HG02642 (cell line): ENCODE results near the gene NIM1K.
"Not testable (repeated sequence)": the region's sequence is repeated elsewhere in the genome, so short reads cannot be mapped to it uniquely, and the experiment has no call there.

Experiments
- ATAC-seq: cut with Tn5 transposase; IDR thresholded peaks from one replicate; pipeline ENCODE4 v1.9.1; 2021; ENCODE audit warnings: mild to moderate bottlenecking; ENCODE audit not compliant: unreplicated experiment, poor library complexity

The NIM1K gene

DNA sequence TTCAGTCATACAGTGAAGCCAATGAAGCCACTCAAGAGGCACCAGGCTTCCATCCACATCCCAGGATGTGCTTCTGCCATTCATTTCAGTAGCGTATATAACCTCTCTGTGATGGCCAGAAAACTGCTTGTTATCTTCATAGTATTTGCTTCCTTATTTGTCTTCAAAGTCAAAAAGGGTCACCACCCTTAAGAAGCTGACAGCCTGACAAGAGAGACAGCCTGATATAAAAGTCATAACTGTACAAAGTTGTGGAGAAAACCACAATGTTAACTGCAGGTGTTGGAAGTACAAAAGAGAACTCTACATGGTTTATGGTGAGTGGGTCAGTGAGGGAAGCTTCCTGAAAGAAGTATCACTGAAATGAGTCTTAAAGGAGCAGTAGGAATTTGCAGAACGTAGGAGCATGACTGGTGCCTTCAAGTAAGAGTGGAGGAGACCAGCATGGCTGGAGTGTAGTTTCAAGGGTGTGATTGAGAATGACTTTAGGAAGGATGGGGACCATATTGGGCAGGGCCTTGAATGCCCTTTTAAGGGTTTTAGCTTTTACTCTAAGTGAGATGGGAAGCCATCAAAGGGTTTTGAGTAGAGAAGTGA is 33.7 kb downstream of the NIM1K start:
- ATAC-seq, result no peak

DNA sequence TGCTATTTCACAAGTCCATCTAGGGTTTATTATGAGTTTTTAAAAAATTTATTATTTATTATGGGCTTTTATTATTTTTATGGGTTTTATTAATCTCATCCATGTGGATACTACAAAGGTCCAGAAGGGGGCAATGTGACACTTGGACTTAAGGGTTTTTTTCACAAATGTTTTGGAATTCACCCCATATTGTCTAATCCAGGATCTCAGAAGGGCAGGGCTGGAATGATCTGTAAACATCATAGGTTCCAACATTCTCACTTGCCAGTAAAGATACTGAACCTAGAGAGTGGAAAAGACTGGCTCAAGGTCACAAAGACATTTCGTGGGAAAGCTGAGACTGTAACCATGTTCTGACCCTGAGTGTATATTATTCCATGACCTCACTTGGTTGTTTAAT is 35.6 kb downstream of the NIM1K start:
- ATAC-seq, result no peak

DNA sequence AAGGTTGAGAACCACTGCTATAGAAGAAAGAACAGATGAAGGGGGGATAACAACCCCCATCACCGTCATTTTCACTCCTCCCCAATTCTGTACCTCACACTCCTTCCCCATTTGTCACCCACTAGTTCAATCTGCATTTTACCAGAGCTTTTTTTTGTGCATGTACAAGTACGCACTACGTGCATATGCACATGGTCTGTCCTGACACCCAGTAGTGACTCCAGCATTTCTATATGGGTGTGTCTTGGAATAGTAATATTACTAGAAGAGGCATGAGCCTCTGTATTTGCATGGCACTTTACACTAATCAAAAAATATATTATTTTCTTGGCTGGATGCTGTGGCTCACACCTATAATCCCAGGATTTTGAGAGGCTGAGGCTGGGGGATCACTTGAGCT is 38.7 kb downstream of the NIM1K start:
- no peak for ATAC-seq

DNA sequence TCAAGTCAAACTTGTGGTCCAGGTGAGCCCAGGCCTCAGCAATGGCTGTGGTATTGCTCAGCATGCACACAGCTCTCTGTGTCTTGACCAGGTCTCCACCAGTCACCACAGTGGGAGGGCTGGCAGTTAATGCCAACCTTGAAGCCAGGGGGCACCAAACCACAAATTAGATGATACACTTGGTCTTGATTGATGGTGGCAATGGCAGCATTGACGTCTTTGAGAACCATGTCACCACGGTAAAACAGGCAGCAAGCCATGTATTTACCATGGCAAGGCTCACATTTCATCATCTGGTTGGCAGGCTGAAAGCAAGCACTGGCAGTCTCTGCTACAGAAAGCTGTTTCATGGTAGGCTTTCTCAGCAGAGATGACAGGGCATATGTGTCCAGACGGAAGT is 40.0 kb downstream of the NIM1K start:
- no peak for ATAC-seq

DNA sequence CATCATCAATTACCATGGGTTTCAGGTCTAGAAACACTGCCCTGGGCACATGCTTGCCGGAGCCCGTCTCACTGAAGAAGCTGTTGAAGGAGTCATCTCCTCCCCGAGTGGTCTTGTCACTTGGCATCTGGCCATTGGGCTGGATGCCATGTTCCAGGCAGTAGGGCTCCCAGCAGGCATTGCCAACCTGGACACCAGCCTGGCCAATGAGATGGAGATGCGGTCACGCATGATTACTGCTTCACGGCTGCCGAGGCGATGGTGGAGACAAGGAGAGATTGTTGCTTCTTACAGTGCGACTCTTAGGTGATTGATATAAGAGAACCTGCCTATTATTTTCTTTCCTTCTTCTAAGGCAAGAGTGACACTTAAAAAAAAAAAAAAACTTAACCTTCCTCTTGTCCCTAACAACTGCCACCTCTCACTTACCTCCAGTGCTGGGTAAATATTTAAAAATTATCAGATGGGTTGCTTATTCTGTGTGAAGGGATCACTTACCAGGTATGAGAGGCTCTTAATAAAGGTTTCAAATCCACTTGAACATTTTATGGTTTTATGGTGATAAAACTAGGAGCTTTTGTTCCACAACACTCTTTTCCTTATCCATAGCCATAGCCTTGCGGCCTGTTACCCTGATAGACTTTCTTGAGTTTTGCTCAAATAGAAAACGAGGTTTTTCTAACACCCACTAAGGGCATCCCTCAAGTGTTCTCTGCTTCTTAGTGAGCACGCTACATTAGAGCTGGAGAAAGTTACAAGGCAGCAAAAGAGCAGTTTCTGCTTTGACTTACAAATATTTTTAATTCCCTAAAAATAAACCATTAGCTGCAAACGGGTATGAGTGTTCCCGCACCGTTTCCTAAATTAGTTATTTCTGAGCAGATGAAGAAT is 41.2 kb downstream of the NIM1K start:
- no peak for ATAC-seq

DNA sequence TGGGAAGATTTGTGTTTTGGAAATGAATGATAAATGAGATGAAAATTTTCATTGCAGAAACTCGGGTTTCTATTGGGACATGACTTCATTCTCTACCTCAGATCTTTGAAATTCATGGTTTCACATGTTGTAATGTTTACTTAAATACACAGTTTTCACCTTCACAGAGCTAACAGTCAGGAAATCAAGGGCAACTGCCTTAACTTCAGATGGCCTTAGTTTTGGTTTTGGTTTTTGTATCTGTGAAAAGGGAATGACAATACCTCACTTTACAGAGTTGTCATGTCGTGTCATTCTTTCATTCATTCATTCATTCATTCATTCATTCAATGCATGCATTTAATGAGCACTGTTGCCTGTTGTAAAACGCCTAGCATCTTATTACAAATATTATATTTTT is 41.9 kb downstream of the NIM1K start:
- ATAC-seq, result peak; percentile 66

DNA sequence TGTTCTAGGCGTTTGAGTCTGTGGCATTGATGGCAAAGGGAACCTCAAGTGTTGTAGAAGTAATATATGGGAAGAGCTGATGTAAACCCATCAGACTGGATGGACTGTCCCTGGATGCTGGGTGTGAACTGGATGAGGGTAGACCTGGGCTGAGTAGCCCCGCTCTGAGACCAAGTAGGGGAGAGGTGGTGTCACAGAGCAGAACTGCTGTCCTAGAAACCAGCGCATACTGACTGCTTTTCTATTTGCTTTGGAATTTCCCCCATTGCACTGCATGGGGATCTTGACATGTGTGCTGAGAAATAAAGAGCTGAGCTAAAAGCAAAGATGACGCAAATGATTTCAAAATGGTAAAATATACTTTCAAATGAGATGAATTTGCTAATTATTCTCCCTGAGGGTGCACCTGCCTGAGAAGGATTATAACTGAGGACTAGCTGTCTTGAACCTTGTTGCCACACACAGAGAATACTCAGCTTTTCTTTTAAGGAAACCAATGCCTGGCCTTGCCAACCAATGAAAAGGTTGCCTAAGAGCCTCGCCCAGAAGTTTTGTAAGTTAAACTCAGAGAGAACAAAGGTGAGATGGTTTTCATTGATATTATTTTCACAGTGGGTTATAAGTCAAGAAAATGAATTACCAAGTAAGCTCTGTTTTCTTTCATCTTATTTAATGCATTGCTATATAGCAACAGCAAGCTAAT is 44.8 kb downstream of the NIM1K start:
- no peak for ATAC-seq

DNA sequence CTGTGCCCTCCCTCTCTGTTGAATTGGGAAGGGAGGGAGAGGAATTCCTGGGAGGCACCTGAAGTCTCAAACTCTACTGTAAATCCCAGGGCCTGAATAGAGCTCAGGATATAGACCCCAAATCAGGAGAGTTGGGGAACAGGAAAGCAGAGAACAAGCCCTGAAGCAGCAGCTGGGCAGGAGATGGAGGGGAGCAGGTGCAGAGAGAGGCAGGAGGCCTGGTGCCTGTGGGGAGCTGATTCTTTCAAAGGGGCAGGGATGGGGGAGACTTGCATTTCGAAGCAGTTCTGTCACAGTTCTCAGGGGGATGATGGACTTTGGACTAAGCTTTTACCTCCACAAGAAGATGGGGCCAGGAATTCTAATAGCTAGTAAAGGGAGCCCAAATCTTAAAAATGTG is 50.2 kb downstream of the NIM1K start:
- no peak for ATAC-seq

DNA sequence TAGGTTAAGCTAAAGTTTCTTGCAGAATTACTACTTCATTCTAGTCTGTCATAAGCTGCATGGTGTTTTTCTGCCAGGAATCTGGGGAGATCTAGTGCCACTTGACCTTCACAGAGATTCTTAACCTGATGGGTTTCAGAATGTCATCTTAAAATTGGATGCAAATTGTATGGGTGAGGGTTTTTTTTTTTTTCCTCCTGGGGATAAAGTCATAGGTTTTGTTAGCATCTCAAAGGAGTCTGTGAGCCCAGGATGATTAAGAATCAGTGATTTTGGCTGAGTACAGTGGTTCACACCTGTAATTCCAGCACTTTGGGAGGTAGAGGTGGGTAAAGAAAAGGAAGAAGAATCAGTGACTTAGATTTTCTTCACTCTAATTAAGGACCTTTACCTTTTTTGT is 51.2 kb downstream of the NIM1K start:
- no peak for ATAC-seq

DNA sequence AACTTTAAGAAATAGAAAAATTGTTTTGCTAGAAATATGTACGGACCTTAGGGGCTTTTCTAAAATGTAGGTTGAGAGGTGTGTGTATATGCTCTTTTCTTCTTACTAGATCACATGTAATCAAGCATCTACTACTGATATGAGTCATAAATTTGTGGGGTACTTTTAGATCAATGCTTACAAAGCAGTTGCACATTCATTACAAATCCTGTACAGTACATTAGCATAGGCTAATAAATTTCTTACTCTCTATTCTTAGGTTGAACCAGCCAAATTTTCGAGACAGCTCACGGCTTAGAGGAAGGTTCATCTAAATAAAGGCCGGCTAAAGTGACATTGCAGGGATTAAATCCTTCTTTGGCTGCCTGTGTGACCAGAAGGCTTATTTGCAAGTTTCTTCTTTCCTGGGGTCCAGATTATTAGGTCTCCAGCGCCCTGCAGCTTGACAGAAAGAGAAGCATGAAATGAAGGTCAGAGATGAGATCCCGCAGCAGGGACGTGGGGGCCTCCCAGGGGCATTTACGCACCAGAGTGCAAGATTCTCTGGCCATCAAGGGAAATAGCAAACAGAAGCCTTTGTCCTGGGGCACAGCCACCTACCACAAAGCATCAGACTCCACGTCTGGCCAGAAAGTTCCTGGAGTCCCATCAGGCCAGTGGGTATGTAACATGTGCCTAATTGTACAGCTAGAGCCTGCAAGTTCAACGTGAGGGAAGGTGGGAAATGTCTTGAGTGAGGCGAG is 53.0 kb downstream of the NIM1K start:
- ATAC-seq, result peak; percentile 64

DNA sequence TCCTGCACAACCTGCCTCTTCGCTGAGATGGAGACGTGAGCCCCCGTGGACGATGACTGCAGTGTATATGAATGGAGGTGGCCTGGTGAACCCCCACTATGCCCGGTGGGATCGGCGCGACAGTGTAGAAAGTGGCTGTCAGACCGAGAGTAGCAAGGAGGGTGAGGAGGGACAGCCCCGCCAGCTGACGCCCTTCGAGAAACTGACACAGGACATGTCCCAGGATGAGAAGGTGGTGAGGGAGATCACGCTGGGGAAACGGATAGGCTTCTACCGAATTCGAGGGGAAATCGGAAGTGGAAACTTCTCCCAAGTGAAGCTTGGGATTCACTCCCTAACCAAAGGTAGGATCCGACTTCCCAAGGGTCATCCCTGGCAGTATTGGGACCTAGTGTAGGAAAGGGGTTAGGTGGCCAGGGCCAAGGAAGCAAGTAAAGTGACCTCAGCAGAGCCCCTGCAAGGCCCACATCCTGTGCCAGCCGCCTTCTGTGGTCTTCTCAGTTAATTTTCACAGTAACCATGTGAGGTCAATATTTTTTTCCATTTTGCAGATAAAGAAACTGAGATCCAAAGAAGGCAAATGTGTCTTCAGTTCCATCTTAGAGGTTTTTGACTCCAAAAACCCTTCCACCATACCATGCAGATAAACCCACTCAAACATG is 53.8 kb downstream of the NIM1K start:
- ATAC-seq, result peak; percentile 72

DNA sequence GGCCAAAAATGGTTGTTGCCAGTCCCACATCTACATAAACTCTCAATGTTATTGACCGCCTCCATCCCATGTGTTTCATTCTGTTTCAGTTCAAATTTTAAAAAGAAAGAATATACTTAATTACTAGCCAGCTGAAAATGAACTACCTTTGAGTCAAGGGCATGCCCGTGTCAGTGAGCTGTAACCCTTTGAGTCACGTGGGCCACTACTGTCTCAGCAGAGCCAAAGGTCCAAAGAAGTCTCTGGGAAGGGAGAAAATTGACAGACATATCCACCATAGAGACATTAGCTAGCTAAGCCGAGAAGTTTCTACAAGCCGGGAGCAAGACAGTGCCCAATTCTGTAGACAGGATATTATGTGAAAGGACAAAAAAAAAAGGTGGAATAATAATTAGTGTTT is 59.7 kb downstream of the NIM1K start:
- no peak for ATAC-seq

DNA sequence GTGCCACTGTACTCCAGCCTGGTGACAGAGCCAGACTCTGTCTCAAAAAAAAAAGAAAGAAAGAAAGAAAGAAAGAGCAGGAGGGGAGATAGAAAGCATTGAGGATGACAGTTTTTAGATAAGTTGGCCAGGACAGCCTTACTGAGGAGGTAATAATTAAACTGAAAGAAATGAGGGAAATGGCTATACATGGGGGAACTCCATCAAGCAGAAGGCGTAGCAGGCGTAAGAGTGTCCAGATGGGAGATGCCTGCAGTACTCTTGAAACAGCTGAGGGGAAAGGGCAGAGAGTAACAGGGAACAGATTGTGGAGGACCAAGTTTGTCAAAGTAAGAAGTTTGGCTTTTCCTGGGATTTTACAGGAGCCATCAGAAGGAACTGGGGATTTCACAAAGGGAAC is 63.7 kb downstream of the NIM1K start:
- peak; percentile 72 for ATAC-seq

DNA sequence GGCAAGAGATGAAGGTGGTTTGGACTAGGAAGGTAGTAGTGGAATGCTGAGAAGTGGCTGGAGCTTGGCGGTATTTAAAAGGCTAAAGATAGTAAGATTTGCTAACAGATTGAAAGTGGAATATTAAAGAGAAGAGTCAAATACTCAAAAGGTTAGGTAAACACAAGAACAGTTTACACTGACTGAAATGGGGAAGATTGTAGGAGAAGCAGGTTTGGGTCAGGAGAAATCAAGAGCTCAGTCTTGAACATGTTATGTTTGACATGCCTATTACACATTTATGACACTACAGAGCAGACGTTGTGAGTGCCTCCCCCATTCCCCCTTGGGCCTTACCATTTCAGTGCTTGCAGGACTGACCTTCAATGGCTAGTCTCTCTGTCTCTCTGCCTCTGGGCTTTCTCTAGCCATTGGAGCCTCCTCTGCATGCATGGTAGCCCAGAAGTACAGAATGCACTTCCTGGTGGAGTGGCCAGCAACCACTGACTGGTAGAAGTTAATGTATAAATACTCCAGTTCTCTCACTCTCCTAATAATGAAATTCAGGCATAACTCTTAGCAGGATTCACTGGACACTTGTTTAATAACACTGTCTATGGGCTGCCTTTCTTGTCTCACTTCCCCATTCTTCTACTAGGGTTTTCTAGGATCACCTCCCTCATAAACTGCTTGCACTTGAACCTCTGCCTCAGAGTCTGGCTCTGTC is 64.4 kb downstream of the NIM1K start:
- no peak for ATAC-seq

DNA sequence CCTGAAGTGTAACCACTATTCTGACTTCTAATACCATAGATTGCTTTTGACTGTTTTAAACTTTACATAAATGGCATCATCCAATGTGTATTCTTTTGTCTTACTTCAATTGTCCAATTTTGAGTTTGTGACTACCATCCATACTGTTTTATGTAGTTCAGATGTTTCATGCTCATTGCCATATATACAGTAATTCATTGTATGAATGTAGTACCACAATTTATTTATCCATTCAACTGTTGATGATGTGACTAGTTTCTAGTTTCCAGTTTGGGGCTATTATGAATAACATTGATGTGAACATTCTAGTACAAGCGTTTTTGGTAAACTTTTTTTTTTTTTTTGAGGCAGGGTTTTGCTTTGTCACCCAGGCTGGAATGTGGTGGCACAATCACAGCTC is 66.1 kb downstream of the NIM1K start:
- ATAC-seq, result no peak

DNA sequence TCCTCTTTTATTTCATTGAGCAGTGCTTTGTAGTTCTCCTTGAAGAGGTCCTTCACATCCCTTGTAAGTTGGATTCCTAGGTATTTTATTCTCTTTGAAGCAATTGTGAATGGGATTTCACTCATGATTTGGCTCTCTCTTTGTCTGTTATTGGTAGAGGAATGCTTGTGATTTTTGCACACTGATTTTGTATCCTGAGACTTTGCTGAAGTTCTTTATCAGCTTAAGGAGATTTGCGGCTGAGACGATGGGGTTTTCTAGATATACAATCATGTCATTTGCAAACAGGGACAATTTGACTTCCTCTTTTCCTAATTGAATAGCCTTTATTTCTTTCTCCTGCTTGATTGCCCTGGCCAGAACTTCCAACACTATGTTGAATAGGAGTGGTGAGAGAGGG is 70.2 kb downstream of the NIM1K start:
- ATAC-seq, result not testable (repeated sequence)

DNA sequence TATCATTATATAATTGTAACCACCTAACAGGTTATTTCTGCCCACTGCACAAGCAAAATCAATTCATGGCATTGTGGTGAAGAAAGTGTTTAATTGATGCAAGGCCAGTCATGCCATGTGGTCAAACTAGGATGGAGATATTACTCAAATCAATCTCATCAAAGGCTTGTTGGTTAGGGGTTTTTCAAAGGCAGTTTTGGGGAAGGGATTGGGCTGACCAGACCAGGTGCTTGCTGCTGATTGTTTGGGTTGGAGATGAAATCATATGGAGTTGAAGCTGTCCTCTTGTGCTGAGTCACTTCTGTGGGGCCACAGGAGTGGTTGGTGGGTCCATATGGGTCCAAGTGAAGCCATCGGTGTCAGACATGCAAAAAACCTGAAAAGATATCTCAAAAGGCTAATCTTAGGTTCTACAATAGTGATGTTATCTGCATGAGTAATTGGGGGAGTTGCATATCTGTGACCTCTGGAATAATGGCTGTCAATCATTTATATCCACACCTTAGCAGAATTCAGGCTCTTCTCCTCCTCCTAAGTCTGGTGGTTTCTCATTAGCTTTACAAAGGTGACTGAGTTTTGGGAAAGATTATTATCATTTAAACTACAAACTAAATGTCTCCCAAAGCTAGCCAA is 76.3 kb downstream of the NIM1K start:
- peak; percentile 88 for ATAC-seq

DNA sequence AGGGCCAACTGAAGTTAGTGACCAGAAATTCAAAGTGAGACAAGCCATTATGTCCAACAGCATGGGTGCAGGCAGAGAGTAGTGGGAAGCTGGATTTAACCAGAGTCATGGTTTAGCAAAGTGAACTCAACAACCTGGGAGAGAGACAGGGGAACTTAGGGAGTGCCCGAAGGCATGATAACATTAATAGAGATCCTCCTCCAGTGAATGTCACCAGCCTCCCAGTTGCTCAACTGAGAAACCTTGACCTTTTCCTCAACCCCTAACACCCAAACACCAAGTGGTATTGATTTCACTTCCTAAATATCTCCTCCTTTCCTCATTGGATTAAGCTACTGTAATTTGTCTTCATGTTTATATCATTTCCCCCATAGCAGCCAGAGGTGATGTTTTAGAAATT is 78.6 kb downstream of the NIM1K start:
- no peak for ATAC-seq

DNA sequence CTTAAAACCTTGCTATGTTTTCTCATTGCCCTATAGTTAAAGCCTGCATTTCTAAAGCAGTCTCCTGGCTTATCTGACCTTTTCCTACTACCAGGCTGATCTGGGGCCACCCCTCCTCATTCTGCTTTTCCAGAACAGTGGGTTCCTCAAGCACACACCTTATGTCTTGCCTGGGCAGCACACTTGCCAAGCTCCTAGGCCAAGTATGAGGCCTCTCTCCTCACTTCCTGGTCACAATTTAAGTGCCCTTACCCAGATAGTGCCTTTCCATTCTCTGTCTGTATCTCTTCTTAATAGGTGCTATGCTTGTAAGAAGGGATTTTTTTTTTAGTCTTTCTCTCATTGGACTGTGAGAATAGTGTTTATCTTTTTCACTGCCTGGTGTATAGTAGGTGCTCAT is 81.5 kb downstream of the NIM1K start:
- ATAC-seq, result no peak
